SK-N-MC (cell line): Measurements from ENCODE around the gene PWWP2B.

Experiments used
- DNase-seq: peaks from one replicate; pipeline ENCODE4 v3.0.0-alpha.2; 2011; ENCODE audit warnings: low read depth, low spot score
- H3K27ac ChIP-seq: fragments of 200-600 bp; sonication (generic); 2 replicates; pipeline ENCODE4 v1.5.1; 2016; ENCODE audit warnings: mixed run types
- H3K36me3 ChIP-seq: fragments of 200-600 bp; sonication (generic); 2 replicates; pipeline ENCODE4 v1.6.1; 2017; ENCODE audit warnings: antibody characterized with exemption, low read length, mixed read lengths; ENCODE audit not compliant: insufficient read depth
- H3K4me3 ChIP-seq: fragments of 200-600 bp; sonication (generic); 2 replicates; pipeline ENCODE4 v1.5.1; 2016
- H3K9ac ChIP-seq: fragments of 200-600 bp; sonication (generic); 2 replicates; pipeline ENCODE4 v1.8.0; 2017; ENCODE audit warnings: mixed run types, mixed read lengths; ENCODE audit not compliant: insufficient read length
- H3K9me3 ChIP-seq: fragments of 200-600 bp; sonication (generic); 2 replicates; pipeline ENCODE4 v1.6.1; 2017; ENCODE audit warnings: low read depth, mild to moderate bottlenecking, antibody characterized with exemption, low read length, moderate library complexity, mixed read lengths
- EZH2 ChIP-seq: fragments of 200-600 bp; sonication (generic); IDR thresholded peaks from one replicate; pipeline ENCODE4 v1.6.1; 2017; ENCODE audit warnings: antibody characterized with exemption
- FOXP2 ChIP-seq: optimal IDR thresholded peaks from 2 replicates; pipeline ENCODE3; 2011; ENCODE audit warnings: mild to moderate bottlenecking, moderate library complexity; ENCODE audit not compliant: insufficient read depth; ENCODE audit errors: extremely low read length, control extremely low read depth
- POLR2AphosphoS5 ChIP-seq: IDR thresholded peaks from 2 replicates; pipeline ENCODE4 v1.6.1; 2012; ENCODE audit warnings: mild to moderate bottlenecking, low read depth, low read length, borderline replicate concordance

Gene PWWP2B

GRCh38 chr10:132410056-132410778 is 13.2 kb downstream of the PWWP2B start:
- H3K9me3 ChIP-seq, result no peaks in the 10 kb centered on the region
- H3K27ac ChIP-seq, result no peak overlapping the region
- TF ChIP-seq POLR2AphosphoS5 (no peak), FOXP2 (no peak), EZH2 (no peak)
- DNase-seq, result no peak
- H3K9ac ChIP-seq, result no peak overlapping the region
- H3K4me3 ChIP-seq, result no peak overlapping the region
- peaks cover under 1% of the 10 kb centered on the region; the same call in 1 of the 2 replicates for H3K36me3 ChIP-seq

GRCh38 chr10:132410779-132411532 is 14.0 kb downstream of the PWWP2B start:
- peaks cover 4% of the 10 kb centered on the region; the same call in 1 of the 2 replicates for H3K36me3 ChIP-seq
- no peaks in the 10 kb centered on the region for H3K9me3 ChIP-seq
- H3K9ac ChIP-seq, result no peak overlapping the region
- DNase-seq, result no peak
- H3K4me3 ChIP-seq, result peak overlapping the region; percentile 52
- TF ChIP-seq FOXP2 (no peak), POLR2AphosphoS5 (no peak), EZH2 (no peak)
- H3K27ac ChIP-seq, result peak overlapping the region; percentile 95

GRCh38 chr10:132411561-132412253 is 14.7 kb downstream of the PWWP2B start:
- H3K9me3 ChIP-seq, result no peaks in the 10 kb centered on the region
- TF ChIP-seq EZH2 (no peak), POLR2AphosphoS5 (peak; percentile 13; the same call in 1 of the 2 replicates), FOXP2 (no peak)
- H3K36me3 ChIP-seq, result peaks cover 4% of the 10 kb centered on the region; the same call in 1 of the 2 replicates
- peak overlapping the region; percentile 52 for H3K4me3 ChIP-seq
- DNase-seq, result no peak
- H3K9ac ChIP-seq, result no peak overlapping the region
- H3K27ac ChIP-seq, result peak overlapping the region; percentile 95

- Histone ChIP-seq H3K36me3 (peaks cover 4% of the 10 kb centered on the region; the same call in 1 of the 2 replicates), H3K4me3 (peak overlapping the region; percentile 52), H3K9ac (peak overlapping the region; percentile 20), H3K9me3 (no peaks in the 10 kb centered on the region), H3K27ac (peak overlapping the region; percentile 95)
- no peak for DNase-seq
- no peak for TF ChIP-seq POLR2AphosphoS5
- TF ChIP-seq EZH2, result no peak
- TF ChIP-seq FOXP2, result no peak
Observed at GRCh38 chr10:132412316-132413192, 15.6 kb downstream of the PWWP2B start.

GRCh38 chr10:132413226-132414205 is 16.5 kb downstream of the PWWP2B start:
- Histone ChIP-seq H3K27ac (peak overlapping the region; percentile 95), H3K4me3 (peak overlapping the region; percentile 9; the same call in 1 of the 2 replicates), H3K9me3 (no peaks in the 10 kb centered on the region), H3K36me3 (peaks cover 4% of the 10 kb centered on the region; the same call in 1 of the 2 replicates), H3K9ac (no peak overlapping the region)
- no peak for DNase-seq
- no peak for TF ChIP-seq EZH2

- H3K36me3 ChIP-seq, result peaks cover 4% of the 10 kb centered on the region; the same call in 1 of the 2 replicates
- H3K9me3 ChIP-seq, result no peaks in the 10 kb centered on the region
- TF ChIP-seq EZH2, result no peak
- TF ChIP-seq POLR2AphosphoS5, result no peak
- TF ChIP-seq FOXP2, result no peak
- no peak overlapping the region for H3K4me3 ChIP-seq
- no peak for DNase-seq
- H3K9ac ChIP-seq, result no peak overlapping the region
- peak overlapping the region; percentile 95; the same call in 1 of the 2 replicates for H3K27ac ChIP-seq
Observed at GRCh38 chr10:132414402-132415016, 17.5 kb downstream of the PWWP2B start.
